ENCODE data around the gene SCLT1.
A peak's percentile ranks its signal among the peaks of the same experiment; 100 is the strongest.
"Not testable (repeated sequence)": the region's sequence is repeated elsewhere in the genome, so short reads cannot be mapped to it uniquely, and the experiment has no call there.

Gene SCLT1

GRCh38 chr4:129093191-129093920 is at the start of gene SCLT1:
SCLT1 (minus strand) TSS chr4:129093539; CDS start chr4:129093103, 436 bp downstream.
- Histone ChIP-seq H3K9me3 (ENCODE audit: control insufficient read depth, low read length) (no peaks in the 10 kb centered on the region), H3K4me1 (ENCODE audit: control insufficient read depth, insufficient read depth, low read length) (peaks cover 16% of the 10 kb centered on the region), H3K36me3 (ENCODE audit: control insufficient read depth, insufficient read depth, low read length, severe bottlenecking) (no peaks in the 10 kb centered on the region), H3K9ac (ENCODE audit: low read length) (peak within 1 kb of the TSS; percentile 91), H3K4me3 (ENCODE audit: low read length) (peak within 1 kb of the TSS; percentile 93), H3K27me3 (replicated peaks; ENCODE audit: control insufficient read depth, insufficient read depth, low read length) (no peaks in the 10 kb centered on the region)
- peak; percentile 100 for DNase-seq (ENCODE audit: low read depth)

GRCh38 chr4:129140521-129140920 is 47.2 kb upstream of the SCLT1 start:
- Histone ChIP-seq H3K36me3 (ENCODE audit: control insufficient read depth, insufficient read depth, low read length, severe bottlenecking) (no peaks in the 10 kb centered on the region), H3K9ac (ENCODE audit: low read length) (no peak overlapping the region), H3K4me3 (ENCODE audit: low read length) (no peak overlapping the region), H3K9me3 (ENCODE audit: control insufficient read depth, low read length) (no peaks in the 10 kb centered on the region), H3K27me3 (replicated peaks; ENCODE audit: control insufficient read depth, insufficient read depth, low read length) (no peaks in the 10 kb centered on the region), H3K4me1 (ENCODE audit: control insufficient read depth, insufficient read depth, low read length) (peaks cover 2% of the 10 kb centered on the region)
- DNase-seq (ENCODE audit: low read depth), result peak; percentile 50

- no peaks in the 10 kb centered on the region for H3K9me3 ChIP-seq (ENCODE audit: control insufficient read depth, low read length)
- no peak overlapping the region for H3K4me3 ChIP-seq (ENCODE audit: low read length)
- no peak overlapping the region for H3K9ac ChIP-seq (ENCODE audit: low read length)
- H3K36me3 ChIP-seq (ENCODE audit: control insufficient read depth, insufficient read depth, low read length, severe bottlenecking), result no peaks in the 10 kb centered on the region
- no peaks in the 10 kb centered on the region for H3K27me3 ChIP-seq (replicated peaks; ENCODE audit: control insufficient read depth, insufficient read depth, low read length)
- H3K4me1 ChIP-seq (ENCODE audit: control insufficient read depth, insufficient read depth, low read length), result peaks cover 2% of the 10 kb centered on the region
- DNase-seq (ENCODE audit: low read depth), result no peak
Measured at GRCh38 chr4:129138810-129139496, 45.6 kb upstream of the SCLT1 start.

- H3K9ac ChIP-seq (ENCODE audit: low read length), result no peak overlapping the region
- H3K4me1 ChIP-seq (ENCODE audit: control insufficient read depth, insufficient read depth, low read length), result no peaks in the 10 kb centered on the region
- H3K9me3 ChIP-seq (ENCODE audit: control insufficient read depth, low read length), result no peaks in the 10 kb centered on the region
- H3K27me3 ChIP-seq (replicated peaks; ENCODE audit: control insufficient read depth, insufficient read depth, low read length), result no peaks in the 10 kb centered on the region
- no peaks in the 10 kb centered on the region for H3K36me3 ChIP-seq (ENCODE audit: control insufficient read depth, insufficient read depth, low read length, severe bottlenecking)
- DNase-seq (ENCODE audit: low read depth), result no peak
- no peak overlapping the region for H3K4me3 ChIP-seq (ENCODE audit: low read length)
Measured at GRCh38 chr4:129136433-129136832, 43.1 kb upstream of the SCLT1 start.

- no peaks in the 10 kb centered on the region for H3K4me1 ChIP-seq (ENCODE audit: control insufficient read depth, insufficient read depth, low read length)
- no peak overlapping the region for H3K4me3 ChIP-seq (ENCODE audit: low read length)
- H3K9me3 ChIP-seq (ENCODE audit: control insufficient read depth, low read length), result no peaks in the 10 kb centered on the region
- no peak for DNase-seq (ENCODE audit: low read depth)
- H3K36me3 ChIP-seq (ENCODE audit: control insufficient read depth, insufficient read depth, low read length, severe bottlenecking), result no peaks in the 10 kb centered on the region
- no peak overlapping the region for H3K9ac ChIP-seq (ENCODE audit: low read length)
- H3K27me3 ChIP-seq (replicated peaks; ENCODE audit: control insufficient read depth, insufficient read depth, low read length), result no peaks in the 10 kb centered on the region
Measured at GRCh38 chr4:129131343-129131742, 38.0 kb upstream of the SCLT1 start.

GRCh38 chr4:129129143-129129542 is 35.8 kb upstream of the SCLT1 start:
- no peak overlapping the region for H3K9ac ChIP-seq (ENCODE audit: low read length)
- DNase-seq (ENCODE audit: low read depth), result no peak
- no peaks in the 10 kb centered on the region for H3K4me1 ChIP-seq (ENCODE audit: control insufficient read depth, insufficient read depth, low read length)
- H3K36me3 ChIP-seq (ENCODE audit: control insufficient read depth, insufficient read depth, low read length, severe bottlenecking), result no peaks in the 10 kb centered on the region
- no peak overlapping the region for H3K4me3 ChIP-seq (ENCODE audit: low read length)
- H3K9me3 ChIP-seq (ENCODE audit: control insufficient read depth, low read length), result no peaks in the 10 kb centered on the region
- H3K27me3 ChIP-seq (replicated peaks; ENCODE audit: control insufficient read depth, insufficient read depth, low read length), result no peaks in the 10 kb centered on the region

GRCh38 chr4:129126614-129127013 is 33.3 kb upstream of the SCLT1 start:
- H3K36me3 ChIP-seq (ENCODE audit: control insufficient read depth, insufficient read depth, low read length, severe bottlenecking); H3K9me3 ChIP-seq (ENCODE audit: control insufficient read depth, low read length); H3K4me3 ChIP-seq (ENCODE audit: low read length); H3K27me3 ChIP-seq (replicated peaks; ENCODE audit: control insufficient read depth, insufficient read depth, low read length); H3K4me1 ChIP-seq (ENCODE audit: control insufficient read depth, insufficient read depth, low read length); DNase-seq (ENCODE audit: low read depth); H3K9ac ChIP-seq (ENCODE audit: low read length): not testable (repeated sequence)

GRCh38 chr4:129117705-129118104 is 24.4 kb upstream of the SCLT1 start:
- no peak for DNase-seq (ENCODE audit: low read depth)
- Histone ChIP-seq H3K4me1 (ENCODE audit: control insufficient read depth, insufficient read depth, low read length) (no peaks in the 10 kb centered on the region), H3K36me3 (ENCODE audit: control insufficient read depth, insufficient read depth, low read length, severe bottlenecking) (no peaks in the 10 kb centered on the region), H3K9ac (ENCODE audit: low read length) (no peak overlapping the region), H3K4me3 (ENCODE audit: low read length) (no peak overlapping the region), H3K27me3 (replicated peaks; ENCODE audit: control insufficient read depth, insufficient read depth, low read length) (no peaks in the 10 kb centered on the region), H3K9me3 (ENCODE audit: control insufficient read depth, low read length) (no peaks in the 10 kb centered on the region)

- no peaks in the 10 kb centered on the region for H3K9me3 ChIP-seq (ENCODE audit: control insufficient read depth, low read length)
- peaks cover 4% of the 10 kb centered on the region for H3K36me3 ChIP-seq (ENCODE audit: control insufficient read depth, insufficient read depth, low read length, severe bottlenecking)
- H3K4me3 ChIP-seq (ENCODE audit: low read length), result no peak overlapping the region
- H3K4me1 ChIP-seq (ENCODE audit: control insufficient read depth, insufficient read depth, low read length), result no peaks in the 10 kb centered on the region
- H3K9ac ChIP-seq (ENCODE audit: low read length), result no peak overlapping the region
- DNase-seq (ENCODE audit: low read depth), result no peak
- H3K27me3 ChIP-seq (replicated peaks; ENCODE audit: control insufficient read depth, insufficient read depth, low read length), result no peaks in the 10 kb centered on the region
Measured at GRCh38 chr4:129113919-129114318, 20.6 kb upstream of the SCLT1 start.

- DNase-seq (ENCODE audit: low read depth), result no peak
- H3K9me3 ChIP-seq (ENCODE audit: control insufficient read depth, low read length), result no peaks in the 10 kb centered on the region
Measured at GRCh38 chr4:129113434-129113833, 20.1 kb upstream of the SCLT1 start.

GRCh38 chr4:129111919-129112318 is 18.6 kb upstream of the SCLT1 start:
- Histone ChIP-seq H3K9ac (ENCODE audit: low read length) (no peak overlapping the region), H3K36me3 (ENCODE audit: control insufficient read depth, insufficient read depth, low read length, severe bottlenecking) (peaks cover 4% of the 10 kb centered on the region)
- no peak for DNase-seq (ENCODE audit: low read depth)

More at GRCh38 chr4:129113434-129113833, 20.1 kb upstream of the SCLT1 start:
- H3K4me1 ChIP-seq (ENCODE audit: control insufficient read depth, insufficient read depth, low read length), result no peaks in the 10 kb centered on the region
- H3K4me3 ChIP-seq (ENCODE audit: low read length), result no peak overlapping the region
- H3K9ac ChIP-seq (ENCODE audit: low read length), result no peak overlapping the region
- H3K27me3 ChIP-seq (replicated peaks; ENCODE audit: control insufficient read depth, insufficient read depth, low read length), result no peaks in the 10 kb centered on the region
- H3K36me3 ChIP-seq (ENCODE audit: control insufficient read depth, insufficient read depth, low read length, severe bottlenecking), result peaks cover 4% of the 10 kb centered on the region

More at GRCh38 chr4:129111919-129112318, 18.6 kb upstream of the SCLT1 start:
- no peaks in the 10 kb centered on the region for H3K9me3 ChIP-seq (ENCODE audit: control insufficient read depth, low read length)
- H3K27me3 ChIP-seq (replicated peaks; ENCODE audit: control insufficient read depth, insufficient read depth, low read length), result no peaks in the 10 kb centered on the region
- H3K4me3 ChIP-seq (ENCODE audit: low read length), result no peak overlapping the region
- no peaks in the 10 kb centered on the region for H3K4me1 ChIP-seq (ENCODE audit: control insufficient read depth, insufficient read depth, low read length)
